EL (cell line): ENCODE measurements around the gene DNLZ.

Experiments used
- DNase-seq: peaks from one replicate; pipeline ENCODE4 v3.0.0-alpha.2; 2016

The DNLZ gene

DNA sequence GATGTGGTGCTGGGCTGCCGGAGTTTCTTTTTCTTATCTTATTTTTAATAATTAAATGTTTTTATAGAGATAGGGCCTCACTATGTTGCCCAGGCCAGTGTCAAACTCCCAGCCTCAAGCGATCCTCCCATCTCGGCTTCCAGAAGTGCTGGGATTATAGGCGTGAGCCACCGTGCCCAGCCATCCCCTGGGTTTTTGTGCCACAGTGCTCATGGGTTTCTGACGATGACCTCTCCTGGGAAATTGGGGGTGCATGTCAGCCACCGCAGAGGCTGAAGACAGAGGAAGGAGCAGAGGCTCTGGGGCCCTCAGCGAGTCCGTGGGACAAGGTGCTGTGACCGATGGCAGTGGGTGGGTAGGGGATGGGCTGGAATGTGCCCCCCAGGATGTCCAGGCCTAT, 21.8 kb downstream of the DNLZ start:
- DNase-seq: no peak

DNA sequence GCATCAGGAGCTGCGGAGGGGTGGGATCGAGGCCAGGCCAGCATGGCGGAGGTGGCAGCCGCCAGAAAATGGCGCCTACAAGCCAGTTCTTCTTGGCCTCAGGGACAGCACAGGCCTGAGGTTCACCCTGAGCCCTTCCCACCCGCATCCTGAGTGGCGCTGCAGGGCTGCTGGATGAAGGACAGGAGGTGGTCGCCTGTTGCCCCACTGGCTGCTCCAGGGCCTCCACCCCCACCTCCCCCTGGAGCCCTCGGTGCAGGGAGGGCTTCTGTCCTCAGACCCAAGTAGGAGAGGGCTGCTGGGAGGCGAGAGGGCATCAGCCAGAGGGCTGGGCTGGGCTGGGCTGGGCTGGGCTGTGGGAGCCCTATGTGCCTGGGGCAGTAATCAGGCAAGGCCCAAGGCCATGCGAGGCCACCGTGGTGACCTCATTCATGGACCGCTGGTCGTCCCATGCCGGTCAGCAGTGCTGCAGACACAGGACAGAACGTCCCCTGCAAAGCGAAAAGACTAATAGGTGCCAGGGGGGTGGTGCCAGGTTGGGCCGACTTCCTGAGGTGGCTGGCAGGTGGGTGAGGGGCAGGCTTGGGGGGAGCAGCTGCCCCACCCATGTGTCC, 22.4 kb downstream of the DNLZ start:
- DNase-seq: no peak

DNA sequence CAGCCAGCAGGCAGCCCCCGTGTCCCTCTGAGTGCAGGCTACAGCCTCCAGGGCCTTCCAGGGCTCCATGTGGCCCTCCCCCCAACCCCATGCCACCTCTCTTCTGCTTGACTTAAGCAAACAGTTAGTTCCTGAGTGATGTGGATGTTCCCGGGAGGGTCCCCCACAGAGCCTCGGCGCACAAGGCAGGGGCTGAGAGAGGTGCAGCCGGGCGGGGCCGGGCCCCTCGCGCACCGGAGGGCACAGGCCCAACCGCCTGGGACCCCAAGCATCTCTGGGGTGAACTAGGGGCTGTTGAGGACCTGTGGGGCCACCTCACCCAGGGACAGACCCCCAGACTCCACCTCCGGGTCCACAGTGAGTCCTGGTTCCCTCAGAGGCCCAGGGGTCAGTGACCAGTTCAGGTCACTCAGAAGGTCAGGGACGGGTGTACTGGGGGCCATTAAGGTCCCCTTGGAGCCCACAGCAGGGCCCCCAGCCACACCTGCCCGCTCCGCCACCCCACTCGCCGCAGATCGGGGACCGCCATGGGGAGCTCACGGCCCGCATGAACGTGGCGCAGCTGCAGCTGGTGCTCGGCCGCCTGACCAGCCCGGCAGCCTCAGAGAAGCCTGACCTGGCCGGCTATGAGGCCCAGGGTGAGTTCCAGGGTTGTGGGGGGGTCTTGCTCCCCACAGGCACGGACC, 23.0 kb downstream of the DNLZ start:
- no peak for DNase-seq

- no peak for DNase-seq
Measured at GRCh38 chr9:136339958-136340310, 23.6 kb downstream of the DNLZ start.

GRCh38 chr9:136339173-136339957, 24.2 kb downstream of the DNLZ start:
- DNase-seq: peak; percentile 38

- DNase-seq: no peak
Measured at GRCh38 chr9:136338511-136338910, 25.0 kb downstream of the DNLZ start.

DNA sequence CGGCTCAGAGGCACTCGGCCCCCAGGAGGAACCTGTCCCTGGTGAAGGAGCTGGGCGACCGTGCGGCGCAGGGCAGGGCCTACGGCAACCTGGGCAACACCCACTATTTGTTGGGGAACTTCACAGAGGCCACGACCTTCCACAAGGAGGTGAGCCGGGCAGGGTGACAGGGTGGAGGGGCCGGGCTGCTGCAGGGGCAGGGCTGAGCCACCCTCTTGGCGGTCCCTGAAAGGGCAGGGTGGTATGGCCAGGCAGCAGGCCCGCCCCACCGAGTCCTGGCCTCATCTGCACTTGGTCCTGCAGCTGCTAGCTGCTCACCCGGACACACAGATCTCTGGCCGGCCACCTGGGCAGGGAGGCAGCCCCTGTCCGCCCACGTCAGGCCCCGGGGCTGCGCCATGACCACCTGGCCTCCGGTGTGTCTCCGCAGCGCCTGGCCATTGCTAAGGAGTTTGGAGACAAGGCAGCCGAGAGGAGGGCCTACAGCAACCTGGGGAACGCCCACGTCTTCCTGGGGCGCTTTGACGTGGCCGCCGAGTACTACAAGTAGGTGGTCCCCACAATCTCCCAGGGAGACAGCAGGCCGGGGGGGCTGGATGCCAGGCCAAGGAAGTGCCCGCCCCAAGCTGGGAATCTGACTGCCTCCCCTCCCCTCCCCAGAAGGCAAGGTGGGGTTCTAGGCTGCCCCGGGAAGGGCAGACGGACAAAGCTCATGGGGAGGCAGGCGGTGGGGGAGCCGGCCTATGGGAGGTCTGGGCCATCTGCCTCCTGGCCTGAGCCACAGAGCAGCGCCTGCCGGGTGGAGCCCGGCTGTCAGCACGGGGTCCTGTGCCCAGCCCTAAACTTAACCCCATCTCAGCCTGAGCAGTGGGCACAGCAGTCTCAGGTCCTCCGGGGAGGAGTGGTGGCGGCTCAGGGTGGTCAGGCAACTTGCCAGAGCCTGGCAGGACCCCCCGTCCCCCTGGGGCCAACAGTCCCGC, 25.8 kb downstream of the DNLZ start:
- no peak for DNase-seq

GRCh38 chr9:136336881-136337280, 26.7 kb downstream of the DNLZ start:
- DNase-seq: no peak

- DNase-seq: peak; percentile 64
Measured at GRCh38 chr9:136336156-136336870, 27.2 kb downstream of the DNLZ start.

GRCh38 chr9:136335296-136336155, 28.0 kb downstream of the DNLZ start:
- no peak for DNase-seq

GRCh38 chr9:136334541-136334940, 29.0 kb downstream of the DNLZ start:
- no peak for DNase-seq

GRCh38 chr9:136333486-136333885, 30.1 kb downstream of the DNLZ start:
- no peak for DNase-seq

DNA sequence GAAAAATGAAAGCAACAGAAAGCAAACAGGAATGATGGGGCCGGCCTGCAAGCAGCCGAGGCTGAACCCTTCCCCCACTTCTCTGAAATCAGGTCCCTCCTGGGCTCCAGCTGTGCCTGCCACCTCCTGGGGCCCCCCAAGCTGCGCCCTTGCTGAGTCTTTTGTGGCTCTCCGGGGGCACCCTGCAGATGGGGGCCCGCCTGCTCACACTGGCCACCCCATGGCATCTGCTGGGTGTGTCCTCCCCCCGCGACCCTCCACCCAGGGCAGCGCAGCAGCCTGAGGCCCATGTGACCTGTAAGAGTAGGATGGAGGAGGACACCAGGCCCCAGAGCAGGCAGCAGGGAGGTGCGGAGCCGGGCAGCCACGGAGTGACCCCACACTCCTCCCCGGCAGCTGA, 30.5 kb downstream of the DNLZ start:
- no peak for DNase-seq

DNA sequence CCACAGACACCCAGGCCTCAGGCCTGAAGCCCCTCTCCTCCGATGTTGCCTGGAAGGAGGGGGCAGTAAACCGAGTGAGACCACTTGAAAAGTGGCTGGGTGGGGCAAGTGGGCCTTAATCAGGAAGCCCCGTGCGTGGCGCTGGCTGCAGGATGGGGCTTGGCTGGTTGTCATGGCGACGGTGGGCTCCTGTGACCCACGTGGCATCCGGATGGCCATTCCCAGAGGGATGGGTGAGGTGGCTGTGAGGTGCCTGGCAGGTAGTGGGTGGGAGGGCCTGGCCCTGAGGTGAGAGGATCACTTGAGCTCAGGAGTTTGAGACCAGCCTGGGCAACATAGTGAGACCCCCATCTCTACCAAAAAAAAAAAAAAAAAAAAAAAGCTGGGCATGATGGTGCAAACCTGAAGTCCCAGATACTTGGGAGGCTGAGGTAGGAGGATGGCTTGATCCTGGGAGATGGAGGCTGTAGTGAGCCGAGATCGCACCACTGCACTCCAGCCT, 31.0 kb downstream of the DNLZ start:
- no peak for DNase-seq

DNA sequence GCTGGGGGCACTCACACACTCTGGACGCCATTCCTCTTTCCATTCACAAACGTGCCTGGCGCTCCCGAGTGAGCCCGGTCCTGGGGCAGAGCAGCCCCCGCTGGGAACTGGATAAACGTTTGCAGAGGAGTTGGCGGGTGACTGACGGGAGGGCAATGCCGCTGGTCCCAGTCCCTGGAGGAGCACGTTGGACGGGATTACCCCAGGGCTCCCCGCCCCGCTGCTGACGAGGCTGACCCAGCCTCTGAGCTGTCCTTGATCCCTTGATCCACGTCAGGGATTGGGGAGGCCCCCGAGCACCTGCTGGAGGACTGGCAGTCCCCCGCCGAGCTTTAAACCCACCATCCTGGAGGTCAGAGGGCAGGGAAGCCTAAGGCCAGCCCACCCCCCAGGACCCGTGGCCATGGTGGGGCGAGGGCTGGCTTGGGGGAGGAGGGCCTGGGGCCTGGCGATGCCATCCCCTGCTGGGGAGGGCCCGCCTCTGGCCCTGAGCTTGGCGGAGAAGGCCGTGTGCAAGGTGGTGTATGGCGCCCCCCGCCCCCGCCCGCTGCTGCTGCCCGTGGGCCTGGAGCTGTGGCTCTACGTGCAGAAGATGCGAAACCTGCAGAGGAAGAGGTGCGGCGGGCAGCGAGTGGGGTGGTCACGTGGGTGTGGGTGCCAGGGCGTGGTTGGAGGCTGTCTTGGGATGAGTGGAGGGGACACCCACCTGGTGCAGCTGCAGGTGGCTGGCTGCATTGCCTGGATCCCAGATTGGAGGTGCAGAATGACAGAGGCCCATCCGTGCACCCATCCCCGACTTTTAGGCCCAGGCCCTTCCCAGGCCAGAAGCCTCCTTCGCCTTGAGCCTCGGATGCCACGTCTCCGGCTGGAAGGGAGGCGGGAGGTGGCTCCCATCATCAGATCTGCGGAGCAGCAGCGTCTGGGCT, 31.7 kb downstream of the DNLZ start:
- no peak for DNase-seq

DNA sequence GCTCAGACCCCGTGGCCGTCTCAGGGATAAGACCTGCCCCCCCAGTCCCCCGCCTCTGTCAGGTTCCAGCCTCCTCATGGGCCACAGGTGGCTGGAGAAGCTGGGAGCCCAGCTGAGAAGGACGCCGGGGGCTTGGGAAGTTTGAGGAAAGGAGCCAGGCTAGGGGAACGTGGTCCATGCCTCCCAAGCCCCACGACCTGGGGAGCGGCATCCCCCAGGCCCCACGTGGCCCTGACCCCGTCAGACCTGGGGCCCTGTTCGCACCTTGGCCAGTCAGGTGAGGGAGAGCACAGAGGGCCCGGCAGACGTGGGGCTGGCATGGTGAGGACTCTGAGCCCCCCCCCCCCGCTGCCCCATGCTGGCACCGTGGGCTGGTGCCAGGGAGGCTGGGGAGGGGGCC, 32.5 kb downstream of the DNLZ start:
- DNase-seq: no peak

GRCh38 chr9:136330406-136330990, 33.0 kb downstream of the DNLZ start:
- DNase-seq: no peak

- DNase-seq: no peak
Measured at GRCh38 chr9:136329636-136330405, 33.7 kb downstream of the DNLZ start.

DNA sequence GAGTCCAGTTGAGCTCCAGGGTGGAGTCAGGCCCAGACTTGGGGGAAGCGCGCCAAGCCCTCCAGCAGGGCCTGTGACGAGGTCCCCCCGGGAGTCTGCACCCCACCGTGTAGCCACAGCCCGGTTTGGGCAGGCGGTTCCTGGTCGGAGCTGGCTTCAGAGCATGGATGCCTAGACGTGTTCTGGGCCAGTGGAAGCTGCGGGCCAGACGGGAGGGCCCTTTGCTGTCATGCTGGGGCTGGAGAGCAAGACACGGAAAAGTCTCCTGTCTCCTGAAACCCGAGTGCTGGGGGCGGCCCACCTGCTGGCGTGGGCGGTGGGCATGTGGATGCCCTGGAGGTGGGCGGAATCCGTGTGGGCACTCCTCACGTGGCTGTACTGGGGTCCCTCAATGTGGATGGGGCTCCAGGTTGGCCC, 34.3 kb downstream of the DNLZ start:
- no peak for DNase-seq
